ES-I3 (cell line): ENCODE results near the gene SPPL2A.
A peak's percentile ranks its signal among the peaks of the same experiment; 100 is the strongest.
"Not testable (repeated sequence)": the region's sequence is repeated elsewhere in the genome, so short reads cannot be mapped to it uniquely, and the experiment has no call there.

ENCODE experiments used
- H3K36me3 ChIP-seq: 2 replicates; pipeline ENCODE4 v1.6.1; 2013; ENCODE audit warnings: mild to moderate bottlenecking, low read length, control low read depth, moderate library complexity; ENCODE audit not compliant: insufficient read depth
- H3K4me1 ChIP-seq: 2 replicates; pipeline ENCODE4 v1.6.1; 2013; ENCODE audit warnings: mild to moderate bottlenecking, control low read depth, low read length; ENCODE audit not compliant: insufficient read depth
- H3K9ac ChIP-seq: 2 replicates; pipeline ENCODE4 v1.6.1; 2013; ENCODE audit warnings: low read depth, mild to moderate bottlenecking, low read length, moderate library complexity
- H3K9me3 ChIP-seq: 2 replicates; pipeline ENCODE4 v1.6.1; 2013; ENCODE audit warnings: mild to moderate bottlenecking, low read length, moderate library complexity; ENCODE audit not compliant: control insufficient read depth, insufficient read depth

Gene SPPL2A

DNA sequence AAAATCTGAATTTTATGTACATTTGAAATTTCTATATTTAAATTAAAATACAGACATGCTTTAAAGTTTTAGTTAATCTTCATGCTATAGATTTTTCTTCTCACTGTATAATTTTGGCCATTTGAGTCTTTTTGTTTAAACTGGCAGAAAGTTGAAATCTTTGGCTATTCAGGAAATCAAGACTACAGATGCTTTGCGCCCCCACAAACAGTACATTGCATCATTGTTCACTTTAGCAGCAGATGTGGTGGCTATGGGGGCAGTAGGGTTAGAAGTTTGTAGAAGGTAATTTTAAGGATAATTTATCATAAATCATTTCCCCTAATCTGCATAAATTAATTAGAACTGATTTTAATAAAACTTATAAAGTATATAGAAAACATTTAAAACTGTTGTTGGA, 20.9 kb downstream of the SPPL2A start:
- Histone ChIP-seq H3K9ac (no peak overlapping the region), H3K36me3 (0 out of 2 replicates have a peak, but pooled peaks cover 2% of the 10 kb centered on the region), H3K9me3 (no peaks in the 10 kb centered on the region), H3K4me1 (no peaks in the 10 kb centered on the region)

DNA sequence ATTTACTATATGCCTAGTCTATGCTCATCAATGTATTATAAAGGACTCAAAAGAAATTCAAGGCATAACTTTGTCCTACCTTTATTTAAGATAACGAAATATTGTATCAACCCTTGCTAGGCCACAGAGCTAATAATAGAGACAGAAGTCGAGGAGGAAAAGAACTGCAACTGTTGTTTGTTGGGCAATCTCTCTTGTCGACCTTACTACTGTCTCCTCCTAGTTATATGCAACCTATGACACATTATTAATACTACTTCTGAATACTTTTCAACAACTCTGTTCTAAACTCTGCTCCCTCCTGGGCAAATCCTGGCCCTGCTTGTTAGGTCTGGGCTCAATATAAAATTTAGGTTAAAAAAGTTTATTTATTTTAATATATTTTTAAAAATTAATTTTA, 24.6 kb downstream of the SPPL2A start:
- no peaks in the 10 kb centered on the region for H3K9me3 ChIP-seq
- no peak overlapping the region for H3K9ac ChIP-seq
- 0 out of 2 replicates have a peak, but pooled peaks cover 2% of the 10 kb centered on the region for H3K36me3 ChIP-seq
- H3K4me1 ChIP-seq = no peaks in the 10 kb centered on the region

- H3K4me1 ChIP-seq = no peaks in the 10 kb centered on the region
Measured at GRCh38 chr15:50736823-50737222, 28.7 kb downstream of the SPPL2A start.

GRCh38 chr15:50735156-50735555, 30.4 kb downstream of the SPPL2A start:
- Histone ChIP-seq H3K9me3 (no peaks in the 10 kb centered on the region), H3K4me1 (no peaks in the 10 kb centered on the region), H3K9ac (no peak overlapping the region), H3K36me3 (no peaks in the 10 kb centered on the region)

More at GRCh38 chr15:50736823-50737222, 28.7 kb downstream of the SPPL2A start:
- no peaks in the 10 kb centered on the region for H3K36me3 ChIP-seq
- no peak overlapping the region for H3K9ac ChIP-seq
- H3K9me3 ChIP-seq = no peaks in the 10 kb centered on the region

GRCh38 chr15:50726315-50726714, 39.2 kb downstream of the SPPL2A start:
- Histone ChIP-seq H3K9ac (no peak overlapping the region), H3K4me1 (no peaks in the 10 kb centered on the region), H3K9me3 (no peaks in the 10 kb centered on the region), H3K36me3 (no peaks in the 10 kb centered on the region)

DNA sequence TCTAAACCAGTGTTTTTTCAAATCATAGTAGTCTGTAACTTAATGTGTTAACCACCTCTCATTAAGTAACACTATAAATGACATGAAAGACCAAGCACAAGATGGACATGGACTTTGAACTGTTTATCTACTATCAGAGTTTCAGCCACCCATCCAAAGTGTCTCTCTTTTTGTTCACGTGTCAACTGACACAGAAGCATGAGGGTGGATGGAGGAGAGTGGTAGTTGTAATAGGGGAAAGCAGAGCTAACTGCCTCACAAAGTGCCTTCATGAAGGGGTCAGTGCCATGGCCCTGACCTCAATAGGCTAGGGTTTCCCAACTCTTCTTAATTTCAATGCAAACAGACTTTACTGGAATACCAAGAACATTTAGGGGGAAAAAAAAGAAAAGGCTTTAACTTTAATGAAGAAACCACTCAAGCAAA, 46.8 kb downstream of the SPPL2A start:
- Histone ChIP-seq H3K4me1 (no peaks in the 10 kb centered on the region), H3K9ac (no peak overlapping the region), H3K9me3 (no peaks in the 10 kb centered on the region), H3K36me3 (no peaks in the 10 kb centered on the region)

DNA sequence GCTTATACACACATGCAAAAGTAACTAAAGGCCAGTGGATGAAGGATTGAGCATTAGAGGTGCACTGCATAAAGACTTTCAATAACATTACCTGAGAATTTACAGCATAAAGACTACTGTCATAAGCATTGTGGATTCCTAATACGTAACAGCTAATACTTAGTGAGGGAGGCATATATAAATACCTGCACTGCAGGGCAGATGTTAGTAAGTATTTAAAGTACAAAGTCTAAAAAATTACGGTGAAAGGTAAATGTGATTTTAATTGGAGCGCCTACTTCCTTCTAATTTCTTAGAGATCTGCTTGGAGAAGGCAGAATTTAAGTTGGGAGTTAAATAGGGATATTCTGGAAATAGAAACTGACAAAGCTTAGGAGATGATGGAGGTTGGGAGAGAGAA, 53.5 kb downstream of the SPPL2A start:
- Histone ChIP-seq H3K9me3 (no peaks in the 10 kb centered on the region), H3K4me1 (no peaks in the 10 kb centered on the region), H3K36me3 (no peaks in the 10 kb centered on the region), H3K9ac (no peak overlapping the region)

- H3K36me3 ChIP-seq = no peaks in the 10 kb centered on the region
- H3K9ac ChIP-seq = no peak overlapping the region
- H3K4me1 ChIP-seq = no peaks in the 10 kb centered on the region
- no peaks in the 10 kb centered on the region for H3K9me3 ChIP-seq
Measured at GRCh38 chr15:50710585-50710984, 54.9 kb downstream of the SPPL2A start.

- no peaks in the 10 kb centered on the region for H3K36me3 ChIP-seq
- H3K9me3 ChIP-seq = no peaks in the 10 kb centered on the region
- no peak overlapping the region for H3K9ac ChIP-seq
- no peaks in the 10 kb centered on the region for H3K4me1 ChIP-seq
Measured at GRCh38 chr15:50707878-50708427, 57.6 kb downstream of the SPPL2A start.

DNA sequence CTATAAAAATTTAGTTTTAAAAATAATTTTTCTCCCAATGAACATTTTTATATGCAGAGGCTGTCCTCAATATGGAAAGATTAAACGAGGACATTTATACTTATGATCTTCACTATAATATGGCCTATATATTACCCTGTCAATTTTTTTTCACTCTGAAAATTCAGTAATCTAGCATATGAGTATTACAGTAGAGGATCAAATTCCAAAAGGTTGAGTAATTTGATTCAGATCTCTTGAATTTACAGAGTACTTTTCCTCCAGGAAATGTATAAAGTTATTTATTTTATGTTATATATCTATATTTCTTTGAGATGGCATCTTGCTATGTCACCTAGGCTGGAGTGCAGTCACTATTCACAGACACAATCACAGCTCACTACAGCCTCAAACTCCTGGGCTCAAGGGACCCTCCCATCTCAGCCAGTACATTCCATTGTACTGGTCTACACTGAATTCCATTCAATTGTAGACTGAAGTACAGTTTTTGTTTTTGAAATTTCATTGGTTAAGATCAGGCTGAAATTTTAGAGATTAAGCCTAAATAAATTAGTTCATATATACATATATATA, 62.7 kb downstream of the SPPL2A start:
- no peaks in the 10 kb centered on the region for H3K4me1 ChIP-seq
- H3K9me3 ChIP-seq = no peaks in the 10 kb centered on the region
- H3K36me3 ChIP-seq = no peaks in the 10 kb centered on the region
- H3K9ac ChIP-seq = no peak overlapping the region

DNA sequence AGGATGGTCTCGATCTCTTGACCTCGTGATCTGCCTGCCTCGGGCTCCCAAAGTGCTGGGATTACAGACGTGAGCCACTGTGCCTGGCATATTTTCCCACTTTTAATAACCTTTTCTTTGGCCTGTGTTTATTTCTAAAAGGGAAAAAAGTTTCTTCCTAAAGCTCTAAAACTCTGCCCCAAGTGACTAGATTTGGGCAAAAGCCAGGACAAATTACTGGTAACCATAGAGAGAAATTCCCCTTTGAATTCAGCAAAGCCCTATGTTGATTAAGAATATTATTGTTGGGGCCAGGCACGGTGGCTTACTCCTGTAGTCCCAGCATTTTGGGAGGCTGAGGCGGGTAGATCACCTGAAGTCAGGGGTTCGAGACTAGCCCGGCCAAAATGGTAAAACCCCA, 67.4 kb downstream of the SPPL2A start:
- Histone ChIP-seq H3K36me3 (no peaks in the 10 kb centered on the region), H3K9me3 (no peaks in the 10 kb centered on the region), H3K4me1 (no peaks in the 10 kb centered on the region), H3K9ac (no peak overlapping the region)

- Histone ChIP-seq H3K36me3 (no peaks in the 10 kb centered on the region), H3K9me3 (no peaks in the 10 kb centered on the region), H3K4me1 (no peaks in the 10 kb centered on the region), H3K9ac (no peak overlapping the region)
Measured at GRCh38 chr15:50697109-50697797, 68.3 kb downstream of the SPPL2A start.

GRCh38 chr15:50694634-50695165, 70.8 kb downstream of the SPPL2A start:
- not testable (repeated sequence) for H3K4me1 ChIP-seq, H3K36me3 ChIP-seq, H3K9me3 ChIP-seq, H3K9ac ChIP-seq

- H3K4me1 ChIP-seq = no peaks in the 10 kb centered on the region
- peak overlapping the region; percentile 95 for H3K9ac ChIP-seq
- no peaks in the 10 kb centered on the region for H3K9me3 ChIP-seq
- no peaks in the 10 kb centered on the region for H3K36me3 ChIP-seq
Measured at GRCh38 chr15:50687302-50687902, 78.1 kb downstream of the SPPL2A start.
